Astrocyte of the cerebellum (primary cell): Measurements from ENCODE around the gene EMC8.

Experiments used
- DNase-seq: peaks from one replicate; pipeline ENCODE4 v3.0.0-alpha.2; 2011; ENCODE audit warnings: low read depth
- H3K4me3 ChIP-seq: 2 replicates; pipeline ENCODE4 v1.5.1; 2011; ENCODE audit warnings: mild to moderate bottlenecking, low read depth, low read length, moderate library complexity
- in situ Hi-C: cut with HindIII; loops from 2 replicates; pipeline ENCODE4 v1.10.0; 2017; ENCODE audit warnings: low sequenced_read_pairs
- TF ChIP-seq, protein P1 (sequence below): IDR thresholded peaks from 2 replicates; pipeline ENCODE4 v1.5.1; 2012; ENCODE audit warnings: low read length, low read depth, moderate library complexity, mild to moderate bottlenecking; ENCODE audit errors: missing control alignments

EMC8 gene

DNA sequence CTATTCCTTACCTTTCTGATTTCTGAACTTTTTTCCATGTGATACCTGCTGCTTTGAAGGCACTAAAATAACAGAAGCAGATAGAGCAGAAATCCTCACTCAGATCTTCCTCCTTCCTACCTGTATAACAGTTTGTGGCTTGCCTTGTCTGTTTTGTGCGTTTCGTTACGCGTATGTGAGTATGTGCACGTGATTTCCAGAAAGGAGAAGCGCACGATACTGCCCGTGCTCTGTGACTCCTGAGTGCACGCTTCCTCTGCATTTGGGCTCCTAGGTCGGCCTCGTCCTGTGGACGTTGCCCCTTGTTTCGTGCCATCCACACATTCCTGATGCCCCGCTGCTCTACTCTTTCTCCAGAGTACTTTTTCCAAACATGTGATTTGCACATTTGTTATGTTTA, 4.2 kb upstream of the EMC8 start:
- H3K4me3 ChIP-seq, result no peak overlapping the region
- no peak for DNase-seq
- in situ Hi-C loops, result no loop called here
- TF ChIP-seq, protein P1, sequence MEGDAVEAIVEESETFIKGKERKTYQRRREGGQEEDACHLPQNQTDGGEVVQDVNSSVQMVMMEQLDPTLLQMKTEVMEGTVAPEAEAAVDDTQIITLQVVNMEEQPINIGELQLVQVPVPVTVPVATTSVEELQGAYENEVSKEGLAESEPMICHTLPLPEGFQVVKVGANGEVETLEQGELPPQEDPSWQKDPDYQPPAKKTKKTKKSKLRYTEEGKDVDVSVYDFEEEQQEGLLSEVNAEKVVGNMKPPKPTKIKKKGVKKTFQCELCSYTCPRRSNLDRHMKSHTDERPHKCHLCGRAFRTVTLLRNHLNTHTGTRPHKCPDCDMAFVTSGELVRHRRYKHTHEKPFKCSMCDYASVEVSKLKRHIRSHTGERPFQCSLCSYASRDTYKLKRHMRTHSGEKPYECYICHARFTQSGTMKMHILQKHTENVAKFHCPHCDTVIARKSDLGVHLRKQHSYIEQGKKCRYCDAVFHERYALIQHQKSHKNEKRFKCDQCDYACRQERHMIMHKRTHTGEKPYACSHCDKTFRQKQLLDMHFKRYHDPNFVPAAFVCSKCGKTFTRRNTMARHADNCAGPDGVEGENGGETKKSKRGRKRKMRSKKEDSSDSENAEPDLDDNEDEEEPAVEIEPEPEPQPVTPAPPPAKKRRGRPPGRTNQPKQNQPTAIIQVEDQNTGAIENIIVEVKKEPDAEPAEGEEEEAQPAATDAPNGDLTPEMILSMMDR, result no peak

DNA sequence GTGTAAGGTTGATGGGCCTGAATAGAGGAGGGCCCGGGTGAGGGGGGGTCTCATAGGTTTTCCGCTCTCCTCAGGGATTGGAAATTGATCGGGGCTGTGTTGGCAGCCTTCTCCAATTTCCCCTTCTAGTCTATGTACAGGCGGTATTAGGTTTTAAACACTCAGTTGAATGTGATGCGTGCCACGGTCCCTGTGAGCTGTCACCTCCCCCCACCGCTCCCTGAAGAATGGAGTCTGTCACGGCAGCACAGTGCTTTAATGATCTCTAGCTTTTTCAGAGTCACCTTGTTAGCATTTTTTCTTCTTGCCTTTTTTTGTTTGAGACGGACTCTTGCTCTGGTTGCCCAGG, 951 bp upstream of the EMC8 start:
- TF ChIP-seq, protein P1, result no peak
- in situ Hi-C loops, result no loop called here
- peak overlapping the region; percentile 66 for H3K4me3 ChIP-seq
- DNase-seq, result no peak

DNA sequence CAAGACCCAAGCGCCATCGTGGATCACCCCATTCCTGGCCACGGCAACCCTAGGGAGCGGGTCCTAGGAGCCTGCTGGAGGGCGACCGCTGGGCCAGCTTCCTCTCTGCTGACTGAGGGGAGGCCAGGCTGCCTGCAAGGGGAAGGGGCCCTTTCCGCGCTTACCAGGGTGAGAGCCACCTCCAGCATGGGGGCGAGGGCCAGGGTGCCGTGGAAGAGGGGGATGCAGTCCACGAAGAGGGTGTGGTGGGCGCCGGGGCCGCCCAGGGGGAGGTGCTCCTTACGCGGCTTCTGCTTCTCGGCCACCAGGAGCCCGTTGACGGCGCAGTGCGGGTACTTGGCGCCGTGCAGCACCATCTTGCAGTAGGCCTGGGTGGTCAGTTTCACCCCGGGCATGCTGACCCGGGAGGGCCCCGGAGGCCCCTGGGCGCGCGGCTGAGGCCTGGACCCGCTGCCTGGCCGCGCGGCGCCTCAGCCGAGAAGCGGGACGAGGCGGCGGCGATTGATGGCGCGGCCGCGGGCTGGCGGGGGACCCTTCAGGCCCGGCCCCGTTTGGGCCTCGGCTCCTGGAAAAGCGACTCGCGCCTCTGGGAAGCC, 345 bp downstream of the EMC8 start:
- H3K4me3 ChIP-seq, result peak overlapping the region; percentile 66
- DNase-seq, result no peak
- TF ChIP-seq, protein P1, result no peak
- in situ Hi-C loops, result no loop called here

DNA sequence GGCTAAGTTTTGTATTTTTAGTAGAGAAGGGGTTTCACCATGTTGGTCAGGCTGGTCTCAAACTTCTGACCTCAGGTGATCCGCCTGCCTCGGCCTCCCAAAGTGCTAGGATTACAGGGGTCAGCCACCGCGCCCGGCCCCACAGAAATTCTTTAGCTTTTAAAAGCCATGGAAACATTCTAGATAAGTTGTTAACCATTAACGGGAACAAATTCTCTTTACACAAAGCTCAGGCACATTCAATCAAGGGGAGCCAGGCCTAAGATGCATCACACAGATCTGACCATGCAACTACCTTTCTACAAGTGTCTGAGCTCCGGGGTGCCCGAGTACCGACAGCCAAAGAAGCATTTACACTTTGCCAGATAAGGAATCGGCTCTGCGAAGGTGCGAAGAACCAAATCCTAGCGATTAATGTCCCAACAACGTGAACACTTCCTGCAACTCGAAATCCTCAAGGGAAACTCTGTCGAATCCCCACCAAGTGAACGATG, 1.0 kb downstream of the EMC8 start:
- TF ChIP-seq, protein P1, result no peak
- H3K4me3 ChIP-seq, result peak overlapping the region; percentile 66
- in situ Hi-C loops, result no loop called here
- DNase-seq, result no peak

DNA sequence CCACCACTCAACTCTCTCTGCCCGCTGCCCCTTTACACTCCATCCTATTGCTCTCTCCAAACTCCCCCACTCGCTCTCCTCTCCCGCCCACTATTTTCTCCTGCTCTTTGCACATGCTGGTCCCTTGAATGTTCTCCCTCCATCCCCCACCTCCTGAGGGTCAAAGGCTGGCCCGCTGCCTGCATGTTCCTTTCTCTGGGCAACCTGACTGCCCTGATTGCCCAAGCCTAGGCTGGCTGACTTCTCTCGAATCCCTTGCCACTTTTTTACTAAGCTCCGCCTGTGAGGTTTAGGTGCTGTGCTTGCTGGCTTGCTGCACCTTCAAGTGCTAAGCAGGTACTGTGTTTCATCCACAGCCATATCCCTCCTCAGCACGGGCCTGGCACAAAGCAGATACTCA, 2.7 kb downstream of the EMC8 start:
- no peak for DNase-seq
- no peak overlapping the region for H3K4me3 ChIP-seq
- TF ChIP-seq, protein P1, result no peak
- in situ Hi-C loops, result no loop called here

DNA sequence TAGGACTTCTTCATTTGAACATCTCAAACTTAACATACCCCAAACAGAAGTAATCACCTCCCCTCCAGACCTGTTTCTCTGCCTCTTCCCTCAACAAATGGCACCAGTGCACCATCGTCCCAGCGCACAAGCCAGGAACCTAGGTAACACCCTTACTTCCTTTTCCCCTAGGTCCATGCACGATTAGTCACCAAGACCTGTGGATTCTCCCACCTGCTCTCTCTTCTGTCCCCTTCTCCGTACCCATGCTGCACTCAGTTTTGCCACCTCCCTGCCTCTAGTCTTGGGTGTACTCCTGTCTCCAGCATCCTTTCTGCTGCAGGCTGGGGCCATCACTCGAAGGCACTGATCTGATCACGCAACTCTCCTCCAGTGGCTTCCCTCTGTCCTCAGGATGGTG, 3.2 kb downstream of the EMC8 start:
- H3K4me3 ChIP-seq, result no peak overlapping the region
- in situ Hi-C loops, result no loop called here
- TF ChIP-seq, protein P1, result no peak
- no peak for DNase-seq

DNA sequence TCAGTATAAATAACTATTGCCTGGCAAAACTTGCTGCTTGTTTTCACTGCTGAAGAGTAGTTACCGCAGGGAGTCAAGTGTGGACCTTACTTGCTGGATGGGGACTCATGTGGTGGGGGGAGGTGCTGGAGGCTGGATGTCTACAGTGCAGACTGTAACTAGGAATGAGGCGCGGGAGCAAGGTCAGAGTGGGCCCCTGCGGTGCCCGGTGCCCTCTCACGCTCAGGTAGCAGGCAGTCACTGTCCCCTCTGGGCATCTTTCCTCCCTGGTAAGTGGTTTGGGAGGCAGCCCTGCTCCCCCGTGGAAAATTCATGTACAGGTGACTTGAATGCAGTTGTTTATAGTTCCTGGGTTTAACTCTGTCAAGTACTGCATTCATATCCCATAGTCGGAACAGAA, 4.6 kb downstream of the EMC8 start:
- in situ Hi-C loops, result no loop called here
- DNase-seq, result no peak
- TF ChIP-seq, protein P1, result no peak
- no peak overlapping the region for H3K4me3 ChIP-seq
